BJ (cell line): Measurements from ENCODE around the gene GCLC. TPM values are rescaled to one million over a fixed set of nuclear protein-coding genes. Genes with fewer than 3 reads are reported as not detected.

Source experiments
- CTCF ChIA-PET: fragments of 350-600 bp; formaldehyde crosslinking; extraction: SDS; loops from one replicate; lab custom pipeline; 2021; ENCODE audit warnings: antibody characterized with exemption, inconsistent platforms; lab: Yijun Ruan, JAX
- POLR2A ChIA-PET: fragments of 300-600 bp; sonication (Branson Sonifier 250); formaldehyde crosslinking; extraction: SDS; loops from one replicate; lab custom pipeline; 2021; ENCODE audit warnings: antibody characterized with exemption; lab: Charles Lee
- DNase-seq: peaks from one replicate; pipeline ENCODE4 v3.0.0-alpha.2; 2011; ENCODE audit warnings: low read depth
- H3K27me3 ChIP-seq: 2 replicates; pipeline ENCODE4 v1.6.0; 2011; ENCODE audit warnings: low read length; ENCODE audit not compliant: control insufficient read depth, insufficient read depth
- H3K36me3 ChIP-seq: 2 replicates; pipeline ENCODE4 v1.5.1; 2011; ENCODE audit warnings: low read length; ENCODE audit not compliant: control insufficient read depth, insufficient read depth
- H3K4me3 ChIP-seq: 2 replicates; pipeline ENCODE4 v1.5.1; 2011; ENCODE audit warnings: low read depth, mild to moderate bottlenecking, control low read depth, low read length
- polyA plus RNA-seq: library from polyadenylated mRNA; depleted of rRNA; stranded (reverse); fragments of >200 nt; gene quantifications from 2 replicates; pipeline ENCODE4 v1.2.3, GENCODE V29; 2011; rRNA removed
- TF ChIP-seq, protein P1 (sequence below): IDR thresholded peaks from 2 replicates; pipeline ENCODE4 v1.5.1; 2011; ENCODE audit warnings: low read depth, mild to moderate bottlenecking, control low read depth, inconsistent platforms, low read length, moderate library complexity; ENCODE audit not compliant: insufficient read depth

The GCLC gene
- polyA plus RNA-seq, 1 experiment = 8.4 TPM

DNA sequence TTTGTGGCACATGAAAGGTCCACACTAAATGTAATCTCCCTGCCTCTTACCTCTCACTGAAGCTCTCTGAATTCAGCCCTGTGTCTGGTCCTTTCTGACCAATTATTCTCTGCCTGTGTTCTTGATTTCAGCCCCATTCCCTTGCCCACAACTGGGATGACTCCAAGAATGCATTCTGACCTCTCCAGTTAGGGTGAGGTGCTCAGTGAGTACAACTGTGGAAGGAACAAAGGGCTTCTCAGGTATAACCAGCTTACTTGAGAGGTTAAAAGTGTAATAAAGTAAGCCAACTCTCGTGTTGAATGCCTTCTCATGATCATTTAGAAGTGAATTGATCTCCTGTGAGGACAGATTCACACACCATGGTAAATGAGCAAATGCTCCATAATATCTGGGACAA lies 88.1 kb downstream of the GCLC start:
- Histone ChIP-seq H3K27me3 (no peaks in the 10 kb centered on the region), H3K4me3 (no peak overlapping the region), H3K36me3 (no peaks in the 10 kb centered on the region)
- DNase-seq = no peak
- TF ChIP-seq, protein P1, sequence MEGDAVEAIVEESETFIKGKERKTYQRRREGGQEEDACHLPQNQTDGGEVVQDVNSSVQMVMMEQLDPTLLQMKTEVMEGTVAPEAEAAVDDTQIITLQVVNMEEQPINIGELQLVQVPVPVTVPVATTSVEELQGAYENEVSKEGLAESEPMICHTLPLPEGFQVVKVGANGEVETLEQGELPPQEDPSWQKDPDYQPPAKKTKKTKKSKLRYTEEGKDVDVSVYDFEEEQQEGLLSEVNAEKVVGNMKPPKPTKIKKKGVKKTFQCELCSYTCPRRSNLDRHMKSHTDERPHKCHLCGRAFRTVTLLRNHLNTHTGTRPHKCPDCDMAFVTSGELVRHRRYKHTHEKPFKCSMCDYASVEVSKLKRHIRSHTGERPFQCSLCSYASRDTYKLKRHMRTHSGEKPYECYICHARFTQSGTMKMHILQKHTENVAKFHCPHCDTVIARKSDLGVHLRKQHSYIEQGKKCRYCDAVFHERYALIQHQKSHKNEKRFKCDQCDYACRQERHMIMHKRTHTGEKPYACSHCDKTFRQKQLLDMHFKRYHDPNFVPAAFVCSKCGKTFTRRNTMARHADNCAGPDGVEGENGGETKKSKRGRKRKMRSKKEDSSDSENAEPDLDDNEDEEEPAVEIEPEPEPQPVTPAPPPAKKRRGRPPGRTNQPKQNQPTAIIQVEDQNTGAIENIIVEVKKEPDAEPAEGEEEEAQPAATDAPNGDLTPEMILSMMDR = no peak
- CTCF ChIA-PET = interaction anchor here (0.9 kb wide), 1 partner anchor 27 kb away, joined by 4 read pairs; no protein-coding TSS in a partner anchor
- POLR2A ChIA-PET = no interaction called here

DNA sequence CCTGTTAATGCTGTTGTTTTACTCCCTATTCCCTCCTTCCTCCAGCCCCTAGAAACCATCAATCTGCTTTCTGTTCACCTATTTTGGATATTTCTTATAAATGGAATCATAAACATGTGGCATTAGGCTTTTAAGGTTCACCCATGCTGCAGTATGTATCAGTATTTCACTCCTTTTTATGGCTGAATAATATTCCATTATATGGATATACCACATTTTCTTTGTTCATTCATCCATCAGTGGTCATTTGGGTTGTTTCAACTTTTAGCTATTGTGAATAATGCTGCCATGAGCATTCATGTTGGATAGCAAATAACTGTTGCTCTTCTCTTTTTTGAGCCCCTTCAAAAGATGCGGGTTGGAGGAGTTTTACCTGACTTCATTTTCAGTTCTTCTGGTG lies 89.2 kb downstream of the GCLC start:
- no peaks in the 10 kb centered on the region for H3K36me3 ChIP-seq
- POLR2A ChIA-PET = no interaction called here
- CTCF ChIA-PET = no interaction called here
- no peaks in the 10 kb centered on the region for H3K27me3 ChIP-seq
- TF ChIP-seq, protein P1 = no peak
- no peak for DNase-seq
- no peak overlapping the region for H3K4me3 ChIP-seq

DNA sequence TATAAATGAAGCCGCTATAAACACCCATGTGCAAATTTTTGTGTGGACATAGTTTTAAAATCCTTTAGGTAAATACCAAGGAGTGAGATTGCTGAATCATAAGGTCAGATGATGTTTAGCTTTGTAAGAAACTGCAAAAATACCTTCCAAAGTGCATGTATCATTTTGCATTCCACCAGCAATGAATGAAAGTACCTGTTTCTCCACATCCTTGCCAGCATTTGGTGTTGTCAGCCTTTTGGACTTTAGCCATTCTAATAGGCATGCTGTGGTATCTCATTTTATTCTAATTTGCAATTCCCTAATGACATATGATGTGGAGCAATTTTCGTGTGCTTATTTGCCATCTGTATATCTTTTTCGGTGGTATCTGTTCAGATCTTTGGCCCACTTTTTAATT lies 93.7 kb downstream of the GCLC start:
- H3K27me3 ChIP-seq = no peaks in the 10 kb centered on the region; the same call in 1 of the 2 replicates
- DNase-seq = no peak
- TF ChIP-seq, protein P1 = no peak
- ChIA-PET CTCF (interaction anchor here (0.7 to 0.8 kb wide), 2 partner anchors 9 to 14 kb away, joined by 3 to 4 read pairs; no protein-coding TSS in a partner anchor), POLR2A (interaction anchor here (0.6 kb wide), 1 partner anchor 9 kb away, joined by 3 read pairs; no protein-coding TSS in a partner anchor)
- H3K36me3 ChIP-seq = no peaks in the 10 kb centered on the region
- no peak overlapping the region for H3K4me3 ChIP-seq

DNA sequence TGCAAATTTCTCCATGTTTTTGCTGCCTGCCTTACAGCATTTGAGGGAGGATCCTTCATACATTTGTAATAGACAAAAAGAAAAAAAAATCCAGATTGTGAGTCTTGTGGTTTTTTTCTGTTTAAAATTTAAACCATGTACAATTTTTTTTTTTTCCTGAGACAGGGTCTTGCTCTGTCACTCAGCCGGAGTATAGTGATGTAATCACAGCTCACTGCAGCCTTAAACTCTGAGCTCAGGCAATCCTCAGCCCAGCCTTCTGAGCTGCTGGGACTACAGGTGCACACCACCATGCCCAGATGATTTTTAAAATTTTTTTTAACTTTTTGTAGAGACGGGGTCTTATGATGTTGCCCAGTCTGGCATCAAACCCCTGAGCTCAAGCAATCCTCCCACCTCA lies 97.0 kb downstream of the GCLC start:
- Histone ChIP-seq H3K27me3 (no peaks in the 10 kb centered on the region; the same call in 1 of the 2 replicates), H3K4me3 (no peak overlapping the region), H3K36me3 (no peaks in the 10 kb centered on the region)
- TF ChIP-seq, protein P1 = no peak
- DNase-seq = no peak
- POLR2A ChIA-PET = no interaction called here
- CTCF ChIA-PET = interaction anchor here (1.0 to 1.1 kb wide), 3 partner anchors 19 to 37 kb away, joined by 3 to 4 read pairs (median 3); no protein-coding TSS in a partner anchor

Other genes starting within 250 kb of the GCLC start
- gene ELOVL5, start 196.2 kb downstream of the GCLC start, polyA plus RNA-seq = 88.5 and 111 TPM in 2 replicates
- gene KLHL31, start 120.7 kb upstream of the GCLC start, polyA plus RNA-seq = 0.01 TPM in 1 of 2 replicates, not detected in the other
- 4.3 and 4.7 TPM in 2 replicates for gene LRRC1, start 249.9 kb upstream of the GCLC start, polyA plus RNA-seq